SJCRH30 (cell line): ENCODE data around the gene PIF1. TPM values are rescaled to one million over a fixed set of nuclear protein-coding genes. Genes with fewer than 3 reads are reported as not detected.

ENCODE experiments used
- total RNA-seq: library from RNA; depleted of rRNA; stranded (reverse); fragments of >200 nt; shearing (Covaris generic); gene quantifications from 2 replicates; pipeline ENCODE4 v1.2.3, GENCODE V29; 2014; rRNA removed

PIF1 gene
- total RNA-seq, 1 experiment from 2014 or later, result 22.3 TPM

Other genes with a start within 250 kb of the PIF1 start
- 0.06 and 0.08 TPM in 2 replicates for gene RBPMS2, start 50.1 kb downstream of the PIF1 start, total RNA-seq
- gene PLEKHO2, start 16.3 kb upstream of the PIF1 start, total RNA-seq, result 26.7 and 28.5 TPM in 2 replicates
- gene ANKDD1A, start 86.3 kb upstream of the PIF1 start, total RNA-seq, result 5.0 and 5.6 TPM in 2 replicates
- gene SPG21, start 164.3 kb upstream of the PIF1 start, total RNA-seq, result 79.9 and 88.6 TPM in 2 replicates
- gene MTFMT, start 204.0 kb upstream of the PIF1 start, total RNA-seq, result 16.6 and 21.9 TPM in 2 replicates
- 0.36 TPM in 1 of 2 replicates, not detected in the other for gene SLC51B, start 219.7 kb upstream of the PIF1 start, total RNA-seq
- 0.08 TPM in 1 of 2 replicates, not detected in the other for gene RASL12, start 242.3 kb upstream of the PIF1 start, total RNA-seq